GM19023 (cell line): ENCODE measurements around the gene CD72.
A peak's percentile ranks its signal among the peaks of the same experiment; 100 is the strongest.
"Not testable (repeated sequence)": the region's sequence is repeated elsewhere in the genome, so short reads cannot be mapped to it uniquely, and the experiment has no call there.

Experiments used
- ATAC-seq: cut with Tn5 transposase; IDR thresholded peaks from one replicate; pipeline ENCODE4 v1.9.1; 2021; ENCODE audit warnings: mild to moderate bottlenecking, moderate library complexity; ENCODE audit not compliant: unreplicated experiment

The CD72 gene

GRCh38 chr9:35650341-35651158 is 32.3 kb upstream of the CD72 start, which contains the start of gene SIT1:
Gene SIT1 (minus strand): TSS chr9:35650931. CDS start chr9:35650853, 78 bp downstream.
- ATAC-seq, result no peak

- ATAC-seq, result no peak
These were observed 31.5 kb upstream of the CD72 start for GRCh38 chr9:35649431-35650340.

- ATAC-seq, result peak; percentile 77
These were observed 28.5 kb upstream of the CD72 start for GRCh38 chr9:35646533-35647265.

- ATAC-seq, result no peak
These were observed 27.9 kb upstream of the CD72 start for GRCh38 chr9:35646153-35646532.

- not testable (repeated sequence) for ATAC-seq
These were observed 27.5 kb upstream of the CD72 start for GRCh38 chr9:35645736-35646135.

GRCh38 chr9:35643046-35643445 is 24.8 kb upstream of the CD72 start:
- ATAC-seq, result no peak

GRCh38 chr9:35641478-35641877 is 23.3 kb upstream of the CD72 start:
- ATAC-seq, result not testable (repeated sequence)

- ATAC-seq, result not testable (repeated sequence)
These were observed 22.2 kb upstream of the CD72 start for GRCh38 chr9:35640431-35640830.

GRCh38 chr9:35639631-35640030 is 21.4 kb upstream of the CD72 start:
- no peak for ATAC-seq

GRCh38 chr9:35639225-35639624 is 21.0 kb upstream of the CD72 start:
- not testable (repeated sequence) for ATAC-seq

GRCh38 chr9:35638751-35639150 is 20.5 kb upstream of the CD72 start:
- ATAC-seq, result not testable (repeated sequence)

- not testable (repeated sequence) for ATAC-seq
These were observed 19.3 kb upstream of the CD72 start for GRCh38 chr9:35637427-35637955.

- not testable (repeated sequence) for ATAC-seq
These were observed 18.6 kb upstream of the CD72 start for GRCh38 chr9:35636877-35637246.

GRCh38 chr9:35636135-35636876 is 18.1 kb upstream of the CD72 start:
- ATAC-seq, result no peak

GRCh38 chr9:35635730-35636129 is 17.5 kb upstream of the CD72 start:
- ATAC-seq, result no peak

GRCh38 chr9:35629597-35629996 is 11.4 kb upstream of the CD72 start:
- no peak for ATAC-seq

GRCh38 chr9:35628389-35628991 is 10.3 kb upstream of the CD72 start:
- no peak for ATAC-seq

GRCh38 chr9:35627575-35627974 is 9.4 kb upstream of the CD72 start:
- ATAC-seq, result no peak

GRCh38 chr9:35619800-35620158 is 1.6 kb upstream of the CD72 start:
- peak; percentile 50 for ATAC-seq
